Adipocyte (in vitro differentiated cells): ENCODE measurements around the gene DRGX.

Experiments used
- DNase-seq: peaks from one replicate; pipeline ENCODE4 v3.0.0-alpha.2; 2015; ENCODE audit warnings: low read depth
- H3K27me3 ChIP-seq: replicated peaks from 2 replicates; pipeline ENCODE4 v1.7.0; 2013; ENCODE audit warnings: mild to moderate bottlenecking, low read length, moderate library complexity; ENCODE audit not compliant: control insufficient read depth, insufficient read depth
- H3K36me3 ChIP-seq: 2 replicates; pipeline ENCODE4 v1.7.0; 2013; ENCODE audit warnings: low read length, mild to moderate bottlenecking, moderate library complexity; ENCODE audit not compliant: control insufficient read depth, insufficient read depth, severe bottlenecking
- H3K4me1 ChIP-seq: 2 replicates; pipeline ENCODE4 v1.7.0; 2013; ENCODE audit warnings: mild to moderate bottlenecking, low read length, moderate library complexity; ENCODE audit not compliant: control insufficient read depth, insufficient read depth
- H3K4me3 ChIP-seq: 2 replicates; pipeline ENCODE4 v1.7.0; 2013; ENCODE audit warnings: mild to moderate bottlenecking, low read length, moderate library complexity
- H3K9ac ChIP-seq: 2 replicates; pipeline ENCODE4 v1.7.0; 2013; ENCODE audit warnings: mild to moderate bottlenecking, low read length, moderate library complexity
- H3K9me3 ChIP-seq: 2 replicates; pipeline ENCODE4 v1.7.0; 2013; ENCODE audit warnings: mild to moderate bottlenecking, low read length, moderate library complexity; ENCODE audit not compliant: control insufficient read depth

Gene DRGX

DNA sequence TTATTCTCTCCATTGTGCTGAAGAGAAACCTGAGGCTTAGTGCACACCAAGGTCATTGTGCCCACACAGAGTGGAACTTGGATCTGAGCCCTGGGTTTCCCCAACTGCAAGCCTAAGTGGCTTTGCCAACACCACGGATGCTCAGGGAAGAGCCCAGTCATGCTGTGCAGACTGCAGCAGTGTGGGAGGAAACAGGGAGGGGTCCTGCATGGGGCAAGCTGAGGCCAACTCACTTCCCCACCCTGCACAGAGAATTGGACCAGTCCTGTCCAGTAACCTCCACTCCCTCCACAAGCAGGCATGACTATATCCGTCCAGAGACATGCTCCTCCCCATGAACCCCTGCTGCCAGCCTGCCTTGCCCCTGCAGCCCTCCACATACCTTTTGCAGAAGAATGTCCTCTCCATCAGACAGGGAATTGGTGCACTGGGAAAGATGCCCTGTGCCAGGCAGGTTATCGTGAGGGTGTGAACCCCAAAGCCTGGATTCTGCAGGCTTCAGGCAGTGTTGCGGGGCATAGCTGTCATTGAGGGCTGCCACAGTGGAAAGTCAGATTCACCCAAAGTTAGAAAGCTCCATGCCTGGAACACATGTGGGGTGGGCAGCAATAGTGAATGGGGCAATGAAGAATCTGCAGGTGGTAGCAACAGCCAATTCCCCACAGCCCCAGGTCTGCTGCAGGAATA lies 44.9 kb downstream of the DRGX start:
- no peak for DNase-seq
- H3K9me3 ChIP-seq, result peaks cover 14% of the 10 kb centered on the region
- H3K4me3 ChIP-seq, result no peak overlapping the region
- H3K27me3 ChIP-seq, result peaks cover 14% of the 10 kb centered on the region
- H3K4me1 ChIP-seq, result no peaks in the 10 kb centered on the region
- no peak overlapping the region for H3K9ac ChIP-seq
- no peaks in the 10 kb centered on the region for H3K36me3 ChIP-seq

DNA sequence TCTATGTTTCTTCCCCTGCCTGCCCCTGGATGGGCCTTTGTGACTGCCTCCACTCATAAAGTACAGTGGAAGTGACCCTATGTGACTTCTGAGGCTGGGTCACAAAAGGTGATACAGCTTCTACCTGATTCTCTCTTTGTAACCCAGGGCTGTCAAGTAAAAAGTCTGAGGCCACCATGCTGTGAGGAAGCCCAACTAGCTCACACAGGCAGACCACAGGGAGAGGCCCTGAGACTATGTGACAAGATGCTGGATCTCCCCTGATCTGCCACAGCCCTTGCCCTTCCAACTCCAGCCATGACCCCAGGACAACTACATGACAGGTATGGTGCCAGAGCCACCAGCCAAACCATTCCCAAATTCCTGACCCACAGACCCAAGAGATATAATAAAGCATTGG lies 45.8 kb downstream of the DRGX start:
- DNase-seq, result no peak
- H3K36me3 ChIP-seq, result no peaks in the 10 kb centered on the region
- peaks cover 14% of the 10 kb centered on the region for H3K27me3 ChIP-seq
- H3K4me1 ChIP-seq, result no peaks in the 10 kb centered on the region
- H3K9me3 ChIP-seq, result peaks cover 14% of the 10 kb centered on the region
- H3K9ac ChIP-seq, result no peak overlapping the region
- no peak overlapping the region for H3K4me3 ChIP-seq

GRCh38 chr10:49349390-49349789 lies 46.5 kb downstream of the DRGX start:
- no peak for DNase-seq
- peaks cover 14% of the 10 kb centered on the region for H3K9me3 ChIP-seq
- H3K4me3 ChIP-seq, result no peak overlapping the region
- no peaks in the 10 kb centered on the region for H3K4me1 ChIP-seq
- H3K9ac ChIP-seq, result no peak overlapping the region
- peaks cover 14% of the 10 kb centered on the region for H3K27me3 ChIP-seq
- H3K36me3 ChIP-seq, result no peaks in the 10 kb centered on the region

GRCh38 chr10:49348593-49348992 lies 47.3 kb downstream of the DRGX start:
- Histone ChIP-seq H3K27me3 (peaks cover 11% of the 10 kb centered on the region), H3K9me3 (peaks cover 14% of the 10 kb centered on the region), H3K4me1 (no peaks in the 10 kb centered on the region), H3K9ac (no peak overlapping the region), H3K36me3 (no peaks in the 10 kb centered on the region), H3K4me3 (no peak overlapping the region)
- no peak for DNase-seq

- no peaks in the 10 kb centered on the region for H3K4me1 ChIP-seq
These were observed 48.1 kb downstream of the DRGX start for GRCh38 chr10:49347827-49348226.

GRCh38 chr10:49347342-49347741 lies 48.5 kb downstream of the DRGX start:
- Histone ChIP-seq H3K9ac (no peak overlapping the region), H3K36me3 (no peaks in the 10 kb centered on the region), H3K27me3 (peaks cover 6% of the 10 kb centered on the region), H3K4me3 (no peak overlapping the region), H3K4me1 (no peaks in the 10 kb centered on the region), H3K9me3 (peaks cover 14% of the 10 kb centered on the region)
- no peak for DNase-seq

More at GRCh38 chr10:49347827-49348226, 48.1 kb downstream of the DRGX start:
- H3K4me3 ChIP-seq, result no peak overlapping the region
- no peak overlapping the region for H3K9ac ChIP-seq
- H3K36me3 ChIP-seq, result no peaks in the 10 kb centered on the region
- DNase-seq, result no peak
- H3K9me3 ChIP-seq, result peaks cover 14% of the 10 kb centered on the region
- peaks cover 6% of the 10 kb centered on the region for H3K27me3 ChIP-seq

DNA sequence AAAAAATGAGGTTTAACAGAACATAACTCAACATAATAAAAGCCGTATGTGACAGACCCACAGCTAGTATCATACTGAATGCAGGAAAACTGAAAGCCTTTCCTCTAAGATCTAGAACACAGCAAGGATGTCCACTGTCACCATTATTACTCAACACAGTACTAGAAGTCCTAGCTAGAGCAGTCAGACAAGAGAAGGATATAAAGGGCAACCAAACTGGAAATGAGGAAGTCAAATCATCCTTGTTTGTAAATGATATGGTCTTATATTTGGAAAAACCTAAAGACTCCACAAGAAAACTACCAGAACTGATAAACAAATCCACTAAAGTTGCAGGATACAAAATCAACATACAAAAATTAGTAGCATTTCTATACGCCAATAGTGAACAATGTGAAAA lies 51.0 kb downstream of the DRGX start:
- no peak for DNase-seq
- no peak overlapping the region for H3K9ac ChIP-seq
- H3K4me1 ChIP-seq, result no peaks in the 10 kb centered on the region
- no peaks in the 10 kb centered on the region for H3K27me3 ChIP-seq
- H3K4me3 ChIP-seq, result no peak overlapping the region
- peaks cover 7% of the 10 kb centered on the region for H3K9me3 ChIP-seq
- H3K36me3 ChIP-seq, result no peaks in the 10 kb centered on the region

DNA sequence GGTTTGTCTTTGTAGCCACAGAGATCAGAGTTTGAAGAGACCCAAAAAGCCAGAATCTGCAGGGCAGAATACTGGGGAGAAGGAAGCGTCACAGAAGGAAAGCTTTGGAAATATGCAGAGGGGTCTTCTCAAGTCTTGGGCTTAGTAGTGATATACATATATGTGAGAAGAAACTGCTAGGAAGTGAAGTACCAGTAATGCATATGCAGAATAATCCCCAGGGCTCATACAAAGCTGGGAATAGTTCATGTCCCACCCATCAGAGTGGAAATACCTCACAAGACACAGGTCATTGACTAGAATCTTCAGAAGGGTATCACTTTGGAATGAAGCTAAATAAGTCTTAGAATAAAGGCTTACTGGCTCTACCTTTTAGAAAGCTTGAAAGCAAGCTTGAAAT lies 57.3 kb downstream of the DRGX start:
- Histone ChIP-seq H3K9me3 (no peaks in the 10 kb centered on the region), H3K4me3 (no peak overlapping the region), H3K36me3 (no peaks in the 10 kb centered on the region), H3K9ac (no peak overlapping the region), H3K4me1 (no peaks in the 10 kb centered on the region), H3K27me3 (peaks cover 13% of the 10 kb centered on the region)
- no peak for DNase-seq

GRCh38 chr10:49335364-49335972 lies 60.4 kb downstream of the DRGX start:
- DNase-seq, result no peak
- H3K4me1 ChIP-seq, result no peaks in the 10 kb centered on the region
- H3K9me3 ChIP-seq, result no peaks in the 10 kb centered on the region
- no peaks in the 10 kb centered on the region for H3K36me3 ChIP-seq
- no peak overlapping the region for H3K9ac ChIP-seq
- H3K4me3 ChIP-seq, result no peak overlapping the region
- peaks cover 14% of the 10 kb centered on the region for H3K27me3 ChIP-seq

DNA sequence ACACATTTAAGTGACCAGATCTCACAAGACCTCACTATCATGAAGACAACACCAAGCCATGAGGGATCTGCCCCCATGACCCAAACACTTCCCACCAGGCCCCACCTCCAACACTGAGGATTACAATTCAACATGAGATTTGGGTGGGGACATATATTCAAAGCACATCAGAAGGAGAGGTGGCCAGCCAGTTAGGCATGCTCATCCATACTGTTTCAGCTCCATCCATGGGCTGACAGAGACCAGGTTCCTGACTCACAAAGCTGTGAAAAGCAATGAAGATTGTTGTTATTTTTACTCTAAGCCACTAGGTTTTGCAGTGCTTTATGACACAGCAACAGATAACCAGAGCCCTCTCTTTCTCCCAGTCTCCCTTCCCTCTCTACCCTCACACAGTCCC lies 60.9 kb downstream of the DRGX start:
- H3K4me3 ChIP-seq, result no peak overlapping the region

DNA sequence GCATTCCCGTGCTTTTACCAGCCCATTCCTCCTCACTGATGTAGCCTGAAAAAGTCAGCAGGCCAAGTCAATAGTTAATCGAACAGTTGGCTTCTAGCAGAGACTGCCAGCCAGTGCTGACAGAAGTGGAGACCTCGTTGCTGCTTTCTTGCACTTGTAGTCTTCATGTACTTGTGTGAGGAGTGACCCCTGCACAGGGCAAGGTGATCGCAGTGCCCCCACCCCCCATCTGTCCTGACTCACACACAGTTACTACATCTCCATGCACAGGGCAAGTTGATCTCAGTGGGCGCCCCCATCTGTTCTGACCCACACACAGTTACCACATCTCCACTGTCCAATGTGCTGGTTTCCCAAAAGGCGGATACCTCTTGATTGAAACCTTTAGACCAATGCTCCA lies 62.7 kb downstream of the DRGX start:
- DNase-seq, result no peak
- peaks cover 17% of the 10 kb centered on the region for H3K27me3 ChIP-seq
- H3K4me1 ChIP-seq, result no peaks in the 10 kb centered on the region
- H3K9me3 ChIP-seq, result no peaks in the 10 kb centered on the region
- no peak overlapping the region for H3K4me3 ChIP-seq
- H3K36me3 ChIP-seq, result no peaks in the 10 kb centered on the region
- no peak overlapping the region for H3K9ac ChIP-seq

More for the DNA sequence above, 60.9 kb downstream of the DRGX start:
- Histone ChIP-seq H3K36me3 (no peaks in the 10 kb centered on the region), H3K9me3 (no peaks in the 10 kb centered on the region), H3K27me3 (peaks cover 17% of the 10 kb centered on the region), H3K9ac (no peak overlapping the region), H3K4me1 (no peaks in the 10 kb centered on the region)
- no peak for DNase-seq

GRCh38 chr10:49332768-49333167 lies 63.1 kb downstream of the DRGX start:
- Histone ChIP-seq H3K9me3 (no peaks in the 10 kb centered on the region), H3K9ac (no peak overlapping the region), H3K4me1 (no peaks in the 10 kb centered on the region), H3K27me3 (peaks cover 17% of the 10 kb centered on the region), H3K36me3 (no peaks in the 10 kb centered on the region), H3K4me3 (no peak overlapping the region)
- no peak for DNase-seq
